GM19043 (cell line): Measurements from ENCODE around the gene MXRA7.
"Not testable (repeated sequence)": the region's sequence is repeated elsewhere in the genome, so short reads cannot be mapped to it uniquely, and the experiment has no call there.

Source experiments
- ATAC-seq: cut with Tn5 transposase; IDR thresholded peaks from one replicate; pipeline ENCODE4 v1.9.1; 2021; ENCODE audit warnings: low read depth; ENCODE audit not compliant: unreplicated experiment

MXRA7 gene

DNA sequence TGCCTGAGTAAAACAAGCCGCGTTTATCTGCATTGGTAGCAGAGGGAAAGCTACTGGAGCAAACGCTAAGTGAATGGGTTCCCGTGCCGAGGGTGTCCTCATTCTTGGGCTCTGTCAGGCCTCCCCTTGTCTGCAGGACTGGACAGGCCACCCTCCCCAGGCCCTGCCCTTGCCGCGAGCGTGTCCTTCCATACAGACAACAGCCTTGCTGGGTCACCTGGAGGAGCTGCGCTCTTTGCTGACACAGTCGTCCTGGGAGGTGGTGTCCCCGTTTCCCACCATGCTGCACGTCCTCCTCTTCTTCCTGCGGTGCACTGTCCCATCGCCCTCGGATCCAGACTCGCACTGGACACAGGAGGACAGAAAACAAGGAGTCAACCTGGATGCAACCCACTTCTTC is 7.8 kb upstream of the MXRA7 start:
- ATAC-seq: no peak

DNA sequence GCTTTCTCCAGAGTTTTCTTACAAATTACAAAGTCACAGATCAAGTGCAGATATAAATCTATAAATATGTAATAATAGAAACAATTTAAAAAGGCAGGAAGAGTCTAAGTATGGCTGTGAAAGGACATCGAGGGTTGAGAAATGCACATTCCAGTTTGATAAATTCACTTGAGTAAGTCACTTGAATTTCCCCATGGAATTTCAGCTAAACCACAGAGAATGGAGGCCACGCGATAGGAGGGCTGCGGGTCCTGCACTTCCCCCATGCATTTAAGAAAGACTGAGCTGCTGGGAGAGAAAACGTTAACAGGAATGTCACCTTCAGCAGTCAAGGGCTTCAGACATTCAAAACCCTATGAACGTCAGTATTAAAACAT is 6.1 kb upstream of the MXRA7 start:
- no peak for ATAC-seq

DNA sequence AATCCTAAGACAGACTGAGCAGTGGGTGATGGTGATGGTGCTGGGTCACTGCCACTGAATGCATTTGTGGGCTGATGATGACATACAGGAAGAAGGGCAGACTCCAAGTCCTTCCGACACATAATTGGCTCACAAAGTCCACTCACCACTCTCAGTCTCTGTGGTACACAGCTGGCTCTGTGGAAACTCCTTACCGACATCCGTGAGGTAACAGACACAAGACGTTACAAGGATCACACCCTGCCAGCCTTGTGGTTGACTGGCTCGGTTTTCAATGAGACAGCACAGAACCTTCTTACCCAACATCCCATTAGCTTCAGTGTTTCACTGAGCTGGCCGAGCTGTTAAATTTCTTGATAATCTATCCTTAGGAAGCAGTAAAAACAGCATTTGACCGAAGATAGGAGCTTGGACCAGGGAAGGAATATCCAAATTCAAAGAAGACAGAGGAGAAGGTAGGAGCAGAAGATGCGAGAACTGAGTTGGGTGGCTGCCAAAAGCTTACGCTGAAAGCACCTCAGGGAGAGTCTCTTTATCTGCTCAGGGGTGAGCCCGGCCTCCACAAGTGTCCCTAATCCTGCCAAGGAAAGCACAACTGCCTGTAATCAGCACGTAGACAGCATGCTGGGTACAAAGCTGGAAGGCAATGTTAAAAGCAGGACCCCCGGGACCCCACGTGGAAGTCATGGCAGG is 5.5 kb upstream of the MXRA7 start:
- no peak for ATAC-seq

DNA sequence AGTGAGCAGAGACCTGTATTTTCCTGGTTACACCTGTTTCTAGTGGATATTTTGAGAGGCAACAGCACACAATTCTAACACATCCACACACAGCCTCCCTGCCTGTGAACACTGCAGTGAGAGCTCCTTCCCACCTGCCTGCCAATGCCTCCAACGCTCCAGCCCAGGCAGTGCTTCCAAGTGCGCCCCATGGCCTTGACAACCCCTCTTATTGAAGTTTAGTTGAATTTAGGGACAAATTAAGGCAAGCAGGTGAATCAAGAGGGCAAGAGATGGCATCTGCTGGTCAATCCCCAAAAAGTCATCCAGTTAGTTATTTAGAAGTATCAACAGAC is 4.7 kb upstream of the MXRA7 start:
- ATAC-seq: no peak

DNA sequence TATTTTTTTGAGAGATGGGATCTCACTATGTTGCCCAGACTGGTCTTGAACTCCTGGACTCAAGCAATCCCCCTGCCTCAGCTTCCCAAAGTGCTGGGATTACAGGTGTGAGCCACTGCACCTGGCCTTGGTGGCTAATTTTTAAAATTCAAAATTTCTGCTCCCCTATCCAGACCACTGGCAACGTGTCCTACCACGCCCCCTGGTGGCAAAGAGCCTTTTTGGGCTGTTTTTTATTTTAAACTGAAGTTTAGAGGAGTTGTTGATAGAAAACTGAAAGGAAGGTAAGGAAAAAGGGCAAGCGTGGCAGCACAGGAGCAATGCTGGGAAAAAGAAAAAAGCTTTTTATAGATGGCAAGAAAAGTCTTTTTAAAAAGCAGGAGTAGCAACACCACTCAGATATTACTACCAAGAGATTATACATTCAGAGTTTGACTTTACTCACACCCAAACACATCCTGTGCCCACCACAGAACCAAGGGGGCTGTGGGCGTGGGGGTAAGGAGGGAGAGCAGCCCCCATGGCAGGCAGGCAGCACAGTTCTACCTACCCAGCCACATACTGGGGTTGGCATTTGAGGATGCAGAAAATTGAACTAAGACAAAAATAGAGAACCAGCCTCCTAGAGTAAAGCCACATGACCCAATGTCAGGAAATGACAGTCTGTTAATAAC is 4.2 kb upstream of the MXRA7 start:
- ATAC-seq: no peak

DNA sequence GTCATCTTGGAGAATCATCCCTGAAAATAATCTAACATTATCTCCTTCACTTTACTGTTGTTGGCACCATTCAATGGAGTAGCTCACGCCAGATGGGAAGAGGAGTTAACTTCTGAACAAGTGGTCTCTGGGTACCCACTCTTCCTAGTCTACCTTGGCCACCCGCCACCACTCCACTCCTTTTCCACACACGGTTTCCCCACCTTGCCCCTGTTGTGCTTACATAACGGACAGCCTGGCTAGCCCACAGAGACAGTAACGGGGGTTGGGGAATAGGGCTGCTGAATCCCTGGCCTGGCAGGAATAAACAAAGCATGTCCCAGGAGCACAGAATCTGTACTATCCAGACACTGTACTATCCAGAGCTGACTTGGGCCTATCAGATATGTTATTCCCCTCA is 3.6 kb upstream of the MXRA7 start:
- no peak for ATAC-seq

DNA sequence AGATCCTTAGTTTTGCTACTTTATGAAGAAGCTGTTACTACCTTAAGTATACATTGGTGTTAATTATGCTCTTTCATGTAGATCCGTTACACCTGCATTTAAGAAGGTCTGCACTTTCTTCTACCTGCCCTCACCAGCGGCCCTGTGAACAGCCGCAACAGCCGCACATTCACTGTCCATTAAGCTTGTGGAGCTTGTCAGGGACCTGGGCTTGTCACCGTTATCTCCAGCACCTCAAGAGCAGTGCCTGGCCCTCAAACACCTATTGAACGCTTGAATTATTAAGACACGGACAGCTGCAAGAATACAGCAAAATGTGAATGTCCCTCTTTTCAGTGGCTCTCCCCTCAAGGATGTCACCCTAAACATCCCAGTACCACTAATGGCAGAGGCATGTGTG is 3.0 kb upstream of the MXRA7 start:
- ATAC-seq: no peak

DNA sequence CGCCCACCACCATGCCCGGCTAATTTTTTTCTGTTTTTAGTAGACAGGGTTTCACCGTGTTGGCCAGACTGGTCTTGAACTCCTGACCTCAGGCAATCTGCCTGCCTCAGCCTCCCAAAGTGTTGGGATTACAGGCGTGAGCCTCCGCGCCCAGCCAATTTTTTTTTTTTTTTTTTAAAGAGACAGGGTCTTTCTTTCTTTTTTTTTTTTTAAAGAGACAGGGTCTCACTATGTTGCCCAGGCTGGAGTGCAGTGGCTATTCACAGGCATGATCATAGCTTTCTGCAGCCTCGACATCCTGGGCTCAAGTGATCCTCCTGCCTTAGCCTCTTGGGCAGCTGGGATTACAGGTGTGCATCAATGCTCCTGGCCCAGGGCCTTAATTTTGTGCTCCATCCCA is 1.6 kb upstream of the MXRA7 start:
- ATAC-seq: not testable (repeated sequence)

DNA sequence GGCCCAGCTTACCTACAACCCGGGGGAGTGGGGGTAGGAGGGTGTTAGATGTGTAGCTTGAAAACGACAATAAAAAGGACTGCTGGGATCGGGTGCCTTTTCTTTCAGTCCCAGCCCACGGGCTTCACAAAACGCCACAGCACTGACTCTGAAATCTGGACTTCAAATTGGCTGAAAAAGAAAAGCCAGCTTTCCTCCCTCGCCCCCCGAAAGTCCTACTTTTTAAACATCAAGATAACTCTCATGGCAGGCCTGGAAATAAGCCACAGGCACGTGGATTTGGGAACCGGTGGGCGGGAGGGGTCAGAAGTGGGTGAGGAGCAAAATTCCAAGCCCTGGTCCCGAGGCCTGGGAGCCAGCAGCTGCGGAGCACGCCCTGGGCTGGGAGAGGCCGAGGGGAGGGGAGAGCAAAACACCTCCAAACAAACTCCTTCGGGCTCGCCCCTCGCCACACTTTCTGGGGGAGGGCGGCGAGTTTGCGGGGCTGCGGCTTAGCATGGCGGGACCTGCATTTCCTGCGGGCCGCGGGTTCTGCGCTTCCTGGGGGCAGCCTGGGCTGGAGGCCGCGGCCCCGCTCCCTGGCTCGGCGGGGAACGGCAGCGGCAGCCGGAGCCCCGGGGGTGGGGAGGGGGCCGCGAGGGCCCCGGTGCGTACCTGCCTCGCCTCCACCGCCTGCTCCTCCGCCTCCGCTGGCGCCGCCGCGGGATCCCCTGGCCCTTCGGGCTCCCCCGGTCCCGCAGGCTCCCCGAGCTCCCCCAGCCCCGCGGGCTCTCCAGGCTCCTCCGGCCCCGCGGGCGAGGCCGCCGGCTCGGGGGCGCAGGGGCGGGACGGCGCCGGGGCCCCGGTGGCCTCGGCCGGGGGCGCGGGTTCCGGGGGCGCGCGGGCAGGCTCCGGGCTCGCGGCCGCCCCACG is 558 bp downstream of the MXRA7 start:
- not testable (repeated sequence) for ATAC-seq

DNA sequence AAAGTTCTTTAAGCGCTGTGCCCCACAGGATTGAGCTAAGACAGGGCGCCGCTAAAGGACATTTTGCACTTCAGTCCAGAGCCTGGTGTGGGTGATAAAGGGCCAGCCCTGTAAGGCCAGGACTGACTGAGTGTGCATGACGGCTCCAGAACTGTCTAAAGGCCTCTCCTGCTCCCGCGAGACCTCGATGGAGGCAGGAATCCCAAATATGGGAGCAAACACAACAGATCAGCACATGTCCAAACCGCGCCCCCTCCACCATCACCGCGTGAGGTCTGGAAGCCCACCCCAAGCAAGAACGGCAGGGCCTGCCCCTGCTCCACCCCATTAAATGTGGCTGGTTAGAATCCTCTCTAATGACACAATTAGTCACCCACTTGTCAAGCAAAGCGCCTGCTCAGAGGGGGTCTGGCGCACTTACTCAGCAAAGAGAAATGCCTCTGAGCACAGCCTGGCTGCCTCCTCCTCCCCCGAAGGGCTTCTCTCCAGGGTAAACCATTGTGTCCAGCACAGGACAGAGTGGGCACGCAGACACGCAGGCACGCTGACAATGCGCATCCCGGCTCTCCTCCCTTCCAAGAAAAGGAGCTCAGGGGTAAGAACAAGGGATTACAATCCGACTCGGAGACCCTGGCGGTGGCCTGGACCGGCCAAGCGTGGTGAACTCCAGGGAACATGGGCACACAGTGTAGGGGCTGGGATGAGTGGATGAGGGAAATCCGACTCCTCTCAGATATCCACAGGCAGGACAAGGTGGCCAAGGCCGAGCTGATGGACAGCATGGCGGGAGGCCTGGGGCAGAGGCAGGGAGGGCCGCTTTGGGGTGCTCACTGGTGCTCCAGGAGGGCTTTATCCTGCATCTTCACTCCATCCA is 1.5 kb downstream of the MXRA7 start:
- ATAC-seq: no peak

DNA sequence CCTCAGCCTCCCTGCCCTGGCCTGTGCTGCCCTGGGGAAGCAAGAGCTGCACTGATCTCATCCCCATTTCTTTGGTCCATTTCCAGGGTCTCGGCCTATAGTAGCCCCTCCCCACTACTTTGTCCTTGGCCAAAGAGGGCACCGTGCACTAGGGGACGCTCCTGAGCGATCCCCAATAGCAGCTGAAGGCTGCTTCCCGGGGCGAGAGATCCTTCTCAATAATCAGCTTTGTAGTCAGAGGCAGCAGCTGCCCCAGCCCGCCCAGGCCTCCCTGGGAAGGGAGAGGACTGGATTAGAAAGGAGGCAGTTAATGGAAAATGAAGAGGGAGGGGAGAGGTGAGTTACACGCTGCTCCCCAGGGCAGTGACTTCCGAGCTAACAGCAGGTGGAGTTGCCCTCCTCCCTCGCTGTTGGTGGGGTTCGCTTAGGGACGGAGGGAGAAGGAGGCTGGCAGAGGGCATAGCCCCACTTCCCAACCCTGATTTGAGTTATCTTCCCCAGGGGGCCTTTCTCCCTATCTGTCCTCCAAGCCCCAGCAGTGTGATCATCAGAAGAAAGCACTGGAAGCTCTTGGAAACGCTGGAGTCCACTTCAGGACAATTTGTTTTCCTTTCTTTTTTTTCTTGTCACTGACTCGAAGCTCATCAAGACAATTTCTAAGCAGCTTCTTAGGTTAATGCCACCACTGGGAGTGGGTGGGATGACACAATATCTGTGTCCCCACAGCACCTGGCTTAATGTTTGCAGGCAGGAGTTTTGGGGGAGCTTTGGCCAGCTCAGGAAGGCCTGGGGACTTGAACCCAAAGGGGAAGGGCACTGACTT is 2.6 kb downstream of the MXRA7 start:
- ATAC-seq: no peak

DNA sequence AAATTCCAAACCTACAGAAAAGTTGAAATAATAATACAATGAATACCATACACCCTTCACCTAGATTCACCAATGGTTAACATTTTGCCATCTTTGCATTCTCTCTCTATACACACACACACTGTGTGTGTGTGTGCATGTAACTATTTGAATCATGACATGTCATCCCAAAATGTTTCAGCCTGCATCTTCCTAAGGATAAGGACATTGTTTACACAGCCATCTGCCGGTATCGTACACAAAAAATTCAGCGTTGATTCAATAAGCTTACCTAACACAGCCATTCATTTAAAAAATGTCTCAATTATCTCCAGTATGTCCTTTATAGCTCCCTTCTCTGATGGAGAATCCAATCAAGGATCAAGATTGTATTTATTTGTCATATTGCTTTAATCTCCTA is 3.9 kb downstream of the MXRA7 start:
- ATAC-seq: no peak

DNA sequence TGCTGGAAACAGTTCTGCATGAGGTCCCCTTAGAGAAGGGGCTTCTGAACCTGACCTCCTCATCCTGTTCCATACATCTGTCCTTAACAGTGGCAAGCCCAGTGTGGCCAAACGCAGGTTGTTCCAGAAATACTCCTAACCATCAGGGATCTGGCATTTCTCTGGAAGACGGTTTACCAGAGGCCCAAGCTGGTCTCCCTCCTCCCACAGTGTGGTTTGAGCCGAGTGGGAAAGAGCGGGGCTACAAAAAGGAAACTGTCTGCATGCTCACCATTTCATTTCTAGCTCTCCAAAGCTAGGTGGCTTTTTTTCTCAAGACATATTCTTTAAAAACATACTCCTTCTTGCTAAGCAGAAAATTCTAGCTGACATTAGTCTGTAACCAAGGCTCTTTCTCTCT is 6.0 kb downstream of the MXRA7 start:
- no peak for ATAC-seq

DNA sequence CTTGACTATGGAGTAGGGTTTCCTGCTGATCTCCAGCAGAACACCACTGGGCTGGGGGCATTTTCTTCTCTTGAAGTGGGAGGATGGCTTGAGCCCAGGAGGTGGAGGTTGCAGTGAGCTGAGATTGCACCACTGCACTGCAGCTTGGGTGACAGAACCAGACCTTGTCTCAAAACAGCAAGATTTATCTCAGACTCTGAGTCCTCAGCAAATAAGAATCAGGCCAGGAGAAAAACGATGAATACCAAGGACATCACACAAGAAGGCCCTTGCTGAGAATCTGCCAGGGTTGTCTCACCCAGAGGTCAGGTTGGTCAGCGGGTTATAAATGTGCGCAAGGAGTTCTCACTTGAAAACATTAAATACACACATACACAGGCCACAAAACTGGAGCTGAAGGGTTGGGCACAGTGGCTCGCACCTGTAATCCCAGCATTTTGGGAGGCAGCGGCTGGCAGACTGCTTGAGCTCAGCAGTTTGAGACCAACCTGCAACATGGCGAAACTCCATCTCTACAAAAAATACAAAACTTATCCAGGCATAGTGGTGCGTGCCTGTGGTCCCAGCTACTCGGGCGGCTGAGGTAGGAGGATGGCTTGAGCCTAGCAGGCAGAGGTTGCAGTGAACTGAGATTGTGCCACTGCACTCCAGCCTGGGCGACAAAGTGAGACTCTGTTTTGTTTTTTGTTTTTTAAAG is 7.7 kb downstream of the MXRA7 start:
- no peak for ATAC-seq

DNA sequence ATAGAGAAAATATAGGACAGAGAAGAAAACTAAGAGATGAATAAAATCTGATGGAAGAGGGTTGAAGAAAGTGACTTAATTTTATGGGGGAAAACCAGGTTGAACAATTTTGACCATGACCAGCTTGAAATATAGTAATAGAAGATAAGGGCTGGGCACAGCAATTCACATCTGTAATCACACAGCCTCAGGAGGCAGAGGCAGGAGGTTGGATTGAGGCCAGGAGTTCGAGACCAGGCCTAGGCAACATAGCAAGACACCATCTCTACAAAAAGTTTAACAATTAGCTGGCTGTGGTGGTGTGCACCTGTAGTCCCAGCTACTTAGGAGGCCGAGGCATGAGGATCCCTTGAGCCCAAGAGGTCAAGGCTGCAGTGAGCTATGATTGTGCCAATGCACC is 8.7 kb downstream of the MXRA7 start:
- no peak for ATAC-seq

DNA sequence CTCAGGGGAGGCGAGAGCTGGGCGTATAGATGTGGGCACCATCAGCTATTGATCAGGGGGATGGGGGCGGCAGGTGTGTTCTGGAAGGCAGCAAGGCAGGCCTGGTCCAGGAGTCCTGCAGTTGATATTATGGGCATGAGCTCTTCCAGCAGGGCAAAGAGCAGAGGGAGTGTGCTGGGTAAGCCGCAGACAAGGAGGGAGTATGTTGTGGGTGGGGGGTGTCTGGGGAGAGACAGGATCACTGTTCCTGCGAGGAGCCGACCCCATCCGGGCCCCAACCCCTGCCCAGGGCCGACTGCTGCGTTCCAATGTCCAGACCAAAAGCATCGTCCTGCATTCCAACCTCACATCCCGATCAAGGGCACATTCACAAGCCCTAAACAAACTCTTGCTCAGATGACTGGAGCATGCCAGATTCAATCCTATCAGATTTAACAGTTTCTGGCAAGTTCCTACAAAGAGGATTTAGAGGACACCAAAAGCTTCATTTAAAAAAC is 9.2 kb downstream of the MXRA7 start:
- no peak for ATAC-seq

DNA sequence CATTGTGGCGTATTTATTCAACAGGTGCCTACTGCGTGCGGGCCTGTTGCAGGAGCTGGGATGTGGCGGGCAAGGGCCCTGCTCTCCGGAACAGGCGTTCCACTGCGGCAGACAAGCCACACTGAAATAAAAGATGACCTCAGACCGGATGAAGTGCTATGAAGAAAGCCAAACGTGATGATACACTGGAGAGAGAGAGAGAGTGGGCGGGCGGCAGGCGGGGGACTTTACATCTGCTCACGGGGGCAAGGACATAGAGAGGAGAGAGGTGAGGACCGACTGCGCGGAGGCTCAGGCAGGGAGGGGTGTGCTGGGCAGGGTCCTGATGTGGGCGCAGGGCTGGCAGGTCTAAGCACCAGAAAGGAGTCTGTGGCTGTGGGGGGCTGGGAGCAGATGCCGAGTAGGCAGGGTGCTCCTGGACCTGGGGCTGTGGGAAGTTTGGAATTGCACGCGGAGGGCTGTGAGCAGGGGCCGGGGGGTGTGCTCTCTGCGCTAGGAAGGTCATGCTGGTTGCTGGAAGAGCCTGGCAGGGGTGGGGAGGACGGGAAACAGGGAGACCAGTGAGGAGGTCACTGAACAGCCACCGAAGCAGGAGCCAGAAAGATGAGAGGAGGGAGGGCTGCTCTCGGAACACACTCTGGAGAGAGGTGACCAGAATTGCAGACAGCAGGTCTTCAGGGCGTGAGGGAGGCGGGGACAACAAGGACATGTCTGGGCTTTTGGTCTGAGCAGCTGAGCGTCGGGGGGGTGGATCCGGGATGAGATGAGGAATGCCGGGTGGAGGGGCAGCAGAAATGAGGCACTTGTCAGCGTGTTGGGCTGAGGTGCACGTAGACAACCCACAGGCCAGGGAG is 9.9 kb downstream of the MXRA7 start:
- ATAC-seq: no peak

DNA sequence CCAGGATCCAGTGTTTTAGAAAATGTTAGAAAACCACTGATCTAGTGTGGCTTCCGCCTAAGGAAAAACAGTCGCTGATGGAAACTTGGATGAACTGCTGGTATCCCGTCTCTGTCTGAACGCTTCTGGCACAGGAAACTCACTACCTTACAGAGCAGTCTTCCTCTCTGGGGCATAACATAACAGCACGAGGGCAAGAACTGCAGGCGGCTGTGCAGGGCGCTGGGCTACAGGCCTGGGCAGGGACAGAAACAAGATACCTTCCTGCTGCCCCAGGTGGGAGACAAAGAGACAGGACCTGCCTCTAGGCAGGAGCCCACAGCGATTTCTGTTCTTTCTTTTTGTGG is 10.5 kb downstream of the MXRA7 start:
- no peak for ATAC-seq
